GM10248 (cell line): ENCODE results near the gene NUMBL.

Experiments used
- CTCF ChIA-PET: fragments of 300-600 bp; sonication (Branson Sonifier 250); formaldehyde crosslinking; extraction: SDS; loops from one replicate; lab custom pipeline; 2021; ENCODE audit warnings: antibody characterized with exemption; lab: Yijun Ruan, JAX
- POLR2A ChIA-PET: fragments of 350-650 bp; sonication (Branson Sonifier 250); formaldehyde crosslinking; extraction: SDS; loops from one replicate; lab custom pipeline; 2020; ENCODE audit warnings: antibody characterized with exemption; lab: Yijun Ruan, JAX
- DNase-seq: peaks from one replicate; pipeline ENCODE4 v3.0.0; 2012; ENCODE audit errors: extremely low spot score
- CTCF ChIP-seq: IDR thresholded peaks from 2 replicates; pipeline ENCODE4 v1.5.1; 2012; ENCODE audit warnings: mild to moderate bottlenecking, low read depth; ENCODE audit errors: extremely low read depth, missing control alignments, control extremely low read depth

The NUMBL gene

GRCh38 chr19:40638327-40638726, 52.1 kb downstream of the NUMBL start:
- no peak for TF ChIP-seq CTCF
- CTCF ChIA-PET, result interaction anchor here (0.6 to 1.0 kb wide), 2 partner anchors 25 to 89 kb away, joined by 3 to 4 read pairs; no protein-coding TSS in a partner anchor
- POLR2A ChIA-PET, result no interaction called here
- DNase-seq, result no peak

DNA sequence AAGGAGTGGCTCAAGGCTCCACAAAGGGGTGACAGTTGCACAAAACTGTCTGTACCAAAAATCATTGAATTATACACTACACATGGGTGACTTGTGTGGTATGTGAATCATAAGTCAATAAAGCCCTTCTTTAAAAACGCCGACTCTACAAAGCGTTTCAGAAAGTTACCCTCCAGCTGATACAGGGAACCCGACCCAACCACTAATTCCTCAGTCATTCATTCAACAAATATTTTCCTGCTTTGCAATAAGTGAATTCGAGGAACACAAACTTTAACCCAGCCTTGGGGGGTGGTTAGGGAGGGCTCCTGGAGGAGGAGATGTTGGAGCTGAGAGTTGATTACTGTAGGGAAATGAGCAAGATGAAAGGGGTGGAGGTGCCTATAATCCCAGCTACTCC, 57.2 kb downstream of the NUMBL start:
- no peak for DNase-seq
- no peak for TF ChIP-seq CTCF
- CTCF ChIA-PET, result interaction anchor here (1.2 to 4.2 kb wide), 10 partner anchors 10 to 145 kb away, joined by 3 to 82 read pairs (median 11); partner anchors contain the start of genes COQ8B, ITPKC, LTBP4 and RAB4B
- POLR2A ChIA-PET, result no interaction called here

DNA sequence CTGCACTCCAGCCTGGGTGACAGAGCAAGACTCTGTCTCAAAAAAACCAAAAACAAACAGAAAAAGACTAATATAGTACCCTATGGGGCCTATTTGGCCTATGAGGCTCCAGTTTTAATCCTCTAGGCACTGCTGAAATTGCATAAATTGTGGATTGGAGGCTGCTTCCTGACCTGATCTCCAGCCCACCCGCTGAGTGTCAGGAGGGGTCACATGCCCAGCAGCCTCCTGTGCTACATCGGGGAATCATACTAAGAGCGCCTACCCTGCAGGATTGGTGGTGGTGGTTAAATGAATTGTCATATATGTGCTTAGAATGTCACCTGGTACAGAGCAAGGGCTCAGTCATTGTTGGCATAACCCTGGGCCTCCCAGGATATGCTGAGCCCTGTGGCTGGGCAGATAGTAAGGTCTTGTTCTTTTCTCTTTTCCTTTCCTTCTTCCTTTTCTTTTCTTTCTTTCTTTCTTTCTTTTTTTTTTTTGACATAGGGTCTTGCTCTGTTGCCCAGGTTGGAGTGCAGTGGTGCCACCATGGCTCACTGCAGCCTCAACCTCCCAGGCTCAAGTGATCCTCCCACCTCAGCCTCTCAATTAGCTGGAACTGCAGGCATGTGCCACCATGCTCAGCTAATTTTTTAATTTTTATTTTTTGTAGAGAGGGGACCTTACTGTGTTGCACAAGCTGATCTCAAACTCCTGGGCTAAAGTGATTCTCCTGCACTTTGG, 58.0 kb downstream of the NUMBL start:
- no peak for TF ChIP-seq CTCF
- CTCF ChIA-PET, result interaction anchor here (1.2 to 4.2 kb wide), 5 partner anchors 9 to 168 kb away, joined by 3 to 82 read pairs (median 42); partner anchors contain the start of gene LTBP4
- DNase-seq, result no peak
- POLR2A ChIA-PET, result no interaction called here

GRCh38 chr19:40630571-40631160, 59.8 kb downstream of the NUMBL start:
- TF ChIP-seq CTCF, result no peak
- no peak for DNase-seq
- POLR2A ChIA-PET, result no interaction called here
- CTCF ChIA-PET, result interaction anchor here (1.4 to 1.6 kb wide), 2 partner anchors 15 to 167 kb away, joined by 3 to 6 read pairs; no protein-coding TSS in a partner anchor

DNA sequence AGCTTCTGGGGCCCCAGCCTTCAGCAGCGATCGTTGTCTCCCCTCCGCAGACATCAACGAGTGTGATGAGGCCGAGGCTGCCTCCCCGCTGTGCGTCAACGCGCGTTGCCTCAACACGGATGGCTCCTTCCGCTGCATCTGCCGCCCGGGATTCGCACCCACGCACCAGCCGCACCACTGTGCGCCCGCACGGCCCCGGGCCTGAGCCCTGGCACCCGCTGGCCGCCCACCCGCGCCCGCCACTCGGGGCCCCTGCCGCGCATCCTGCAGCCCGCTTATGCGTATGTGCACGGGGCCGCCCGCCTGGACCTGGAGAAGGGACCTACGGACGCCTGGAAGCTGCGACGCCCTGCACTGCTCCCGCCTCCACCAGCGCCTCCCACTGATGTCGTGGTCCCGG, 61.1 kb downstream of the NUMBL start:
- ChIA-PET POLR2A (no interaction called here), CTCF (no interaction called here)
- DNase-seq, result no peak
- no peak for TF ChIP-seq CTCF

GRCh38 chr19:40627486-40628279, 62.8 kb downstream of the NUMBL start:
- POLR2A ChIA-PET, result no interaction called here

More at GRCh38 chr19:40627486-40628279, 62.8 kb downstream of the NUMBL start:
- no peak for TF ChIP-seq CTCF
- CTCF ChIA-PET, result no interaction called here
- no peak for DNase-seq
